Tibial nerve (tissue), 4 donors: ENCODE data around the gene SF3B1.

Source experiments
- CTCF ChIP-seq, 5 experiments: fragments of 200-600 bp in 3 of 5; fragments of 450-650 bp in 2 of 5; sonication (generic) in 3 of 5; IDR thresholded peaks; one replicate each; pipeline ENCODE4 v1.5.1; 2016 to 2019; ENCODE audit warnings: antibody characterized with exemption in 5 of 5, mild to moderate bottlenecking in 3 of 5, moderate library complexity in 2 of 5
- EP300 ChIP-seq, 2 donors: sonication (generic); formaldehyde crosslinking; IDR thresholded peaks; one replicate each; pipeline ENCODE4 v1.6.1; 2017; ENCODE audit warnings: antibody characterized with exemption in 2 of 2, mild to moderate bottlenecking in 1 of 2
- POLR2A ChIP-seq, 2 donors: fragments of 450-650 bp; IDR thresholded peaks; one replicate each; pipeline ENCODE4 v1.6.1; 2017; ENCODE audit warnings: antibody characterized with exemption in 2 of 2, mild to moderate bottlenecking in 2 of 2, moderate library complexity in 2 of 2

- no peak for TF ChIP-seq CTCF (IDR thresholded peaks at IDR 0.05)
- no peak for TF ChIP-seq POLR2A (IDR thresholded peaks at IDR 0.05)
- no peak for TF ChIP-seq EP300 (IDR thresholded peaks at IDR 0.05)
Measured at GRCh38 chr2:197426723-197427603, 7.9 kb downstream of the SF3B1 start.
